Measurements from ENCODE around the gene TRIM15. TPM values are rescaled to one million over a fixed set of nuclear protein-coding genes. Genes with fewer than 3 reads are reported as not detected.

TRIM15 gene
- total RNA-seq, 1 donor from 2014 or later: not detected

DNA sequence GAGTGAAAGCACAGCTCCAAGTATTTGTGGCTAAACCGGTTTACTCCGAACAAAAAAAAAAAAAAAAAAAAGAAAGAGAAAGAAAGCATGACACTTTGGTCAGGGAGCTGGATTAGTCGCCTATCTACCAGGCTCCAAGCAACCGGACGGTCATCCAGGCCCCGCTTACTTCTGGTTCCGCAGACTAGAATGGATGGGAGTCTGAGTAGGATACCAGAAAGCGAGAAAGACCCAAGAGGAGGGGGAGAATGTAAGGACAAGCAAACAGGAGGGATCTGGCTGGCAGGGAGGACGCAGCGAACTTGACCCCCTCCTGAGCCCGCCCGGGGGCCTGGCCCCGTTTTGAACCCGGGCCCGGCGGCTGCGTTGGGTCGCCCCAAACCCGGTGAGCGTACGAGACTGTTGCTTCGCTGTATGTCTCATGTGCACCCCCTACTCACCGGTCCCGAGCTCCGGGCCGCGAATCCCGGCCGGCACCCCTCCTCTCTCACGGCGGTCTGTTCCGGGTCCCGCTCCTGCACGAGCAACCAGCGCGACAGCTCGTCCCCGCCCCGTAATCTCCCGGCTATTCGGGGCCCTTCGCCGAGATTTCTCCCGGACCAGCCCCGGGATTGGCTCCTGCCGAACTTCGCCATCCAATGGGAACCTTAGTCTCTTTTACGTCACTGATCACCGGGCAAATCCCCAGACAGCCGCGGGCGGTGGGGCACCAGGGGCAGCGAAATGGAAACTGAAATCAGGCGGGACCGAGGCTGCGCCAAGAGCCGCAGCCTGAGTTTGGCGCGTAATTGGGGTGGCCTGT, 49.7 kb downstream of the TRIM15 start, which contains the start of gene TRIM26:
Gene TRIM26 (minus strand): TSS at position 542 of the 802 bp plus-strand sequence. CDS start 14,303 bp downstream, outside the sequence.
- Mint-ChIP-seq H3K36me3 (ENCODE audit: unreplicated experiment) (no peaks in the 10 kb centered on the region), H3K4me3 (ENCODE audit: unreplicated experiment) (peak within 1 kb of the TSS; percentile 93), H3K9me3 (ENCODE audit: unreplicated experiment) (peaks cover 14% of the 10 kb centered on the region), H3K27ac (ENCODE audit: unreplicated experiment) (peak within 1 kb of the TSS; percentile 94), H3K4me1 (ENCODE audit: low read depth, unreplicated experiment) (peaks cover 54% of the 10 kb centered on the region), H3K27me3 (ENCODE audit: unreplicated experiment) (peaks cover 3% of the 10 kb centered on the region)
- TF ChIP-seq, protein P1, sequence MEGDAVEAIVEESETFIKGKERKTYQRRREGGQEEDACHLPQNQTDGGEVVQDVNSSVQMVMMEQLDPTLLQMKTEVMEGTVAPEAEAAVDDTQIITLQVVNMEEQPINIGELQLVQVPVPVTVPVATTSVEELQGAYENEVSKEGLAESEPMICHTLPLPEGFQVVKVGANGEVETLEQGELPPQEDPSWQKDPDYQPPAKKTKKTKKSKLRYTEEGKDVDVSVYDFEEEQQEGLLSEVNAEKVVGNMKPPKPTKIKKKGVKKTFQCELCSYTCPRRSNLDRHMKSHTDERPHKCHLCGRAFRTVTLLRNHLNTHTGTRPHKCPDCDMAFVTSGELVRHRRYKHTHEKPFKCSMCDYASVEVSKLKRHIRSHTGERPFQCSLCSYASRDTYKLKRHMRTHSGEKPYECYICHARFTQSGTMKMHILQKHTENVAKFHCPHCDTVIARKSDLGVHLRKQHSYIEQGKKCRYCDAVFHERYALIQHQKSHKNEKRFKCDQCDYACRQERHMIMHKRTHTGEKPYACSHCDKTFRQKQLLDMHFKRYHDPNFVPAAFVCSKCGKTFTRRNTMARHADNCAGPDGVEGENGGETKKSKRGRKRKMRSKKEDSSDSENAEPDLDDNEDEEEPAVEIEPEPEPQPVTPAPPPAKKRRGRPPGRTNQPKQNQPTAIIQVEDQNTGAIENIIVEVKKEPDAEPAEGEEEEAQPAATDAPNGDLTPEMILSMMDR (IDR thresholded peaks at IDR 0.05; ENCODE audit: partially characterized antibody, unreplicated experiment): no peak
- DNase-seq: peak; percentile 97

DNA sequence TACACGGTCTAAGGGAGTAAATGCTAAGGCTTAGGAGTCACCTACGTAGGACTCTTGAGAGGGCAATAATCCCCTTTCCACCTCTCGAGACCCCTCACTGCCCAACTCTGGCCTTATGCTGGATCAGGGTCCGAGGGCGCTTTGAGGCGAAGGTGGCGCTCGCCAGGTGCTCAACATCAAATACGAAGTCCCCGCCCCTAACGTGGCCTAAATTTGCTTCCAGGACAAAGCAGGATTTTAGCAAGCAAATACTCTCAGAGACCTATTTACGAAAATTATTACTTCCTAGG, 50.3 kb downstream of the TRIM15 start:
- DNase-seq: no peak
- H3K27ac Mint-ChIP-seq (ENCODE audit: unreplicated experiment): peak overlapping the region; percentile 94
- H3K4me3 Mint-ChIP-seq (ENCODE audit: unreplicated experiment): peak overlapping the region; percentile 93
- TF ChIP-seq, protein P1 (IDR thresholded peaks at IDR 0.05; ENCODE audit: partially characterized antibody, unreplicated experiment): no peak
- peaks cover 49% of the 10 kb centered on the region for H3K4me1 Mint-ChIP-seq (ENCODE audit: low read depth, unreplicated experiment)
- H3K36me3 Mint-ChIP-seq (ENCODE audit: unreplicated experiment): no peaks in the 10 kb centered on the region
- peaks cover 3% of the 10 kb centered on the region for H3K27me3 Mint-ChIP-seq (ENCODE audit: unreplicated experiment)
- peaks cover 14% of the 10 kb centered on the region for H3K9me3 Mint-ChIP-seq (ENCODE audit: unreplicated experiment)

DNA sequence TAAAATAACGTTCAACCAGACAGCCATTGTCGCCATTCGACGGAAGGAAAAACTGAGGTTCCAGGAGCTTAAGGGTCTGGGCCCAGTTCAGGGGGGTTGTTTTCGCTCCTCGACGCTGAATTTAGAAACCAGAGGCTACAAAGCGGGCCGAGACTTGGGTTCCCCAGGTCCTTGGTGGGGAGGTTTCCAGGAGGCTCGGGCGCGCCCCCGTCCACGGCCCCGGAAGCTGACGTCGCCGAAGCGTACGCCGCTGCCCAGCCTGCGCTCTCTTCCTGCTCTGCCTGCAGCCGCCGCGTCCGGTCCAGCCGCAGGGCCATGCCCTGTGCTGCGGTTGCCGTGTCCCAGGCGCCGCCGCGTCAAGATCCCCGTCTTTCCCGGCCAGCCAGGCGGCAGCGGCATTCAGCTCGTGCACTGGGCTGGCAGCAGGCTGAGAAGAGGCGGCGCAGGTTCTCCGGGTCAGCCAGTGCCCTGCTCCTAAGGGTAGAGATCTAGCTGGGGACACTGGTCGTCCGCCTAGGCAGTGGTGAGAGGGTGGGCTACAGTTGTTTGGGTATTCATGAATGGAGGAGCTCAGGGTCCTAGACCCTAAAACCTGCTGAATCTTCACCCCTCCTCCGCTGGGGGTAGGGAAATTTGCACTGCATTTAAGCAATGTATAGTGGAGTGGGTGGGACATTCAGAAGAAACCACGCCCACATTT, 50.8 kb downstream of the TRIM15 start:
- TF ChIP-seq, protein P1 (IDR thresholded peaks at IDR 0.05; ENCODE audit: partially characterized antibody, unreplicated experiment): no peak
- Mint-ChIP-seq H3K27me3 (ENCODE audit: unreplicated experiment) (peaks cover 3% of the 10 kb centered on the region), H3K36me3 (ENCODE audit: unreplicated experiment) (no peaks in the 10 kb centered on the region), H3K27ac (ENCODE audit: unreplicated experiment) (peak overlapping the region; percentile 94), H3K4me3 (ENCODE audit: unreplicated experiment) (peak overlapping the region; percentile 93), H3K9me3 (ENCODE audit: unreplicated experiment) (peaks cover 14% of the 10 kb centered on the region), H3K4me1 (ENCODE audit: low read depth, unreplicated experiment) (peaks cover 44% of the 10 kb centered on the region)
- DNase-seq: peak; percentile 70

DNA sequence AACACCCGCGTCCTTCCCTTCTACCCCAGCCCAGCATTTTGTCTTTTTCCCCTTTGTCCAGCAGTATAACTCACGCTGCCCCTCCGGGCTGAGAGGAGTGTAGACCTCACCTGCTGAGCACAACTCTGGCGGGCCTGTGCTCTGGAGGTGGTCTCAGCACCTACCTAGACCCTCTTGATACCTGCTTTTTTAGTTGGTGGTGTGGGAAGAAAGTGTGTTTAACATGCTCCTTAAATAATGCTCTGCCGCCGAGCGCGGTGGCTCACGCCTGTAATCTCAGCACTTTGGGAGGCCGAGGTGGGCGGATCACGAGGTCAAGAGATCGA, 51.3 kb downstream of the TRIM15 start:
- peak overlapping the region; percentile 94 for H3K27ac Mint-ChIP-seq (ENCODE audit: unreplicated experiment)
- DNase-seq: no peak
- TF ChIP-seq, protein P1 (IDR thresholded peaks at IDR 0.05; ENCODE audit: partially characterized antibody, unreplicated experiment): no peak
- H3K4me3 Mint-ChIP-seq (ENCODE audit: unreplicated experiment): peak overlapping the region; percentile 93
- H3K36me3 Mint-ChIP-seq (ENCODE audit: unreplicated experiment): no peaks in the 10 kb centered on the region
- H3K9me3 Mint-ChIP-seq (ENCODE audit: unreplicated experiment): peaks cover 14% of the 10 kb centered on the region
- H3K27me3 Mint-ChIP-seq (ENCODE audit: unreplicated experiment): peaks cover 3% of the 10 kb centered on the region
- peaks cover 44% of the 10 kb centered on the region for H3K4me1 Mint-ChIP-seq (ENCODE audit: low read depth, unreplicated experiment)

DNA sequence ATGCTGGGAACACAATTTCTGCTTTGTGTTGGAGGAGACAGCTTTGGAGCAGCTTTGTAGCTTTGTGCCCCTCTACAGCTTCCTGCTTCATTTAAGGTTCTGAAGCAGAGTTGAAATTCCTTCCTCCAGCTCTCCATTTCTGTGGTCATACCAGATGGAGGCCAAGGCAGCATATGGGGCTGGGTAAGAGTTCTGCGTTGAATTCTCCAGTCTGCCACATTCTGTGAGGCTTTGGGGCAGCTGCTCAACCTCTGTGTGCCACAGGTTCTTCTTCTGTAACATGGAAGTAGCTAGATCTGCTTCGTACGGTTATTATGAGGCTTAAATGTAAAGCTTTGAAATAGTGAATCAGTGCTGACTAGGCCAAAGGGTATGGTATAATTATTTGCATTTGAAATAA, 52.8 kb downstream of the TRIM15 start:
- Mint-ChIP-seq H3K27ac (ENCODE audit: unreplicated experiment) (peak overlapping the region; percentile 92), H3K36me3 (ENCODE audit: unreplicated experiment) (no peaks in the 10 kb centered on the region), H3K27me3 (ENCODE audit: unreplicated experiment) (peaks cover 3% of the 10 kb centered on the region), H3K9me3 (ENCODE audit: unreplicated experiment) (peaks cover 12% of the 10 kb centered on the region), H3K4me1 (ENCODE audit: low read depth, unreplicated experiment) (peaks cover 34% of the 10 kb centered on the region), H3K4me3 (ENCODE audit: unreplicated experiment) (peak overlapping the region; percentile 16)
- TF ChIP-seq, protein P1 (IDR thresholded peaks at IDR 0.05; ENCODE audit: partially characterized antibody, unreplicated experiment): no peak
- DNase-seq: peak; percentile 53
